ENCODE results near the gene OTOG. TPM values are rescaled to one million over a fixed set of nuclear protein-coding genes. Genes with fewer than 3 reads are reported as not detected.

OTOG gene
- total and polyA plus RNA-seq, 11 donors = not detected

- DNase-seq (no peak), ATAC-seq (no peak)
- 76 to 92% (median 83%) methylated on average over 4 of the region's 4 CpGs for WGBS, 4 donors
- Histone ChIP-seq H3K9me3 (no peaks in the 10 kb centered on the region), H3K27me3 (no peaks in the 10 kb centered on the region), H3K4me3 (no peak overlapping the region), H3K36me3 (no peaks in the 10 kb centered on the region), H3K27ac (no peak overlapping the region), H3K4me1 (peaks cover 0 to 19% (median 12%) of the 10 kb centered on the region in 12 donors)
- intact Hi-C loops (cut with DNase I) = no loop called here
- TF ChIP-seq POLR2A (IDR thresholded peaks at IDR 0.05) (no peak), CTCF (IDR thresholded peaks at IDR 0.05) (no peak)
Observed at GRCh38 chr11:17510507-17511206, 36.4 kb upstream of the OTOG start.

GRCh38 chr11:17511571-17511970 is 35.5 kb upstream of the OTOG start:
- TF ChIP-seq CTCF (IDR thresholded peaks at IDR 0.05) = no peak
- TF ChIP-seq POLR2A (IDR thresholded peaks at IDR 0.05) = no peak
- H3K4me3 ChIP-seq = no peak overlapping the region
- no peaks in the 10 kb centered on the region for H3K36me3 ChIP-seq
- H3K4me1 ChIP-seq = peaks cover 0 to 19% (median 12%) of the 10 kb centered on the region in 12 donors
- intact Hi-C loops (cut with DNase I) = no loop called here
- H3K27me3 ChIP-seq = no peaks in the 10 kb centered on the region
- H3K9me3 ChIP-seq = no peaks in the 10 kb centered on the region
- H3K27ac ChIP-seq = no peak overlapping the region
- 42 to 65% (median 57%) methylated on average over 2 to 3 of the region's 3 CpGs for WGBS, 4 donors
- DNase-seq = no peak
- no peak for ATAC-seq

GRCh38 chr11:17512101-17512500 is 35.0 kb upstream of the OTOG start:
- DNase-seq (no peak), ATAC-seq (no peak)
- H3K4me3 ChIP-seq = no peak overlapping the region
- no peaks in the 10 kb centered on the region for H3K36me3 ChIP-seq
- peaks cover 0 to 19% (median 12%) of the 10 kb centered on the region in 12 donors for H3K4me1 ChIP-seq
- 21 to 37% (median 30%) methylated on average over 2 of the region's 2 CpGs for WGBS, 4 donors
- H3K27ac ChIP-seq = no peak overlapping the region
- H3K27me3 ChIP-seq = no peaks in the 10 kb centered on the region
- intact Hi-C loops (cut with DNase I) = no loop called here
- no peaks in the 10 kb centered on the region for H3K9me3 ChIP-seq
- TF ChIP-seq CTCF (IDR thresholded peaks at IDR 0.05) = no peak
- no peak for TF ChIP-seq POLR2A (IDR thresholded peaks at IDR 0.05)

GRCh38 chr11:17513853-17514252 is 33.2 kb upstream of the OTOG start:
- Histone ChIP-seq H3K4me1 (peaks cover 0 to 4% (median 1%) of the 10 kb centered on the region in 12 donors), H3K27me3 (no peaks in the 10 kb centered on the region), H3K4me3 (no peak overlapping the region), H3K9me3 (no peaks in the 10 kb centered on the region), H3K36me3 (no peaks in the 10 kb centered on the region), H3K27ac (no peak overlapping the region)
- no peak for ATAC-seq
- 80 to 84% (median 81%) methylated on average over 1 of the region's 1 CpG for WGBS, 4 donors
- no peak for DNase-seq
- intact Hi-C loops (cut with DNase I) = no loop called here
- TF ChIP-seq CTCF (IDR thresholded peaks at IDR 0.05) (no peak), POLR2A (IDR thresholded peaks at IDR 0.05) (no peak)
